Embryonic facial prominence (tissue), 1 donor: ENCODE data around the gene UQCRQ.
"Not testable (repeated sequence)": the region's sequence is repeated elsewhere in the genome, so short reads cannot be mapped to it uniquely, and the experiment has no call there.

Experiments
- DNase-seq: peaks from one replicate; pipeline ENCODE4 v3.0.0-alpha.2; 2016; ENCODE audit errors: extremely low spot score

Gene UQCRQ

GRCh38 chr5:132832612-132833011 is 33.8 kb upstream of the UQCRQ start:
- no peak for DNase-seq

GRCh38 chr5:132834057-132834456 is 32.4 kb upstream of the UQCRQ start:
- DNase-seq = no peak

- no peak for DNase-seq
Observed at GRCh38 chr5:132836852-132837251, 29.6 kb upstream of the UQCRQ start.

GRCh38 chr5:132837868-132838267 is 28.6 kb upstream of the UQCRQ start:
- no peak for DNase-seq

GRCh38 chr5:132838516-132839282 is 27.7 kb upstream of the UQCRQ start:
- no peak for DNase-seq

- no peak for DNase-seq
Observed at GRCh38 chr5:132839426-132840301, 26.8 kb upstream of the UQCRQ start.

GRCh38 chr5:132840313-132840712 is 26.1 kb upstream of the UQCRQ start:
- no peak for DNase-seq

- DNase-seq = no peak
Observed at GRCh38 chr5:132840896-132841295, 25.5 kb upstream of the UQCRQ start.

- DNase-seq = no peak
Observed at GRCh38 chr5:132841305-132841704, 25.1 kb upstream of the UQCRQ start.

- DNase-seq = no peak
Observed at GRCh38 chr5:132848270-132848669, 18.2 kb upstream of the UQCRQ start.

GRCh38 chr5:132849347-132849746 is 17.1 kb upstream of the UQCRQ start:
- DNase-seq = no peak

- no peak for DNase-seq
Observed at GRCh38 chr5:132850066-132850465, 16.4 kb upstream of the UQCRQ start.

- DNase-seq = no peak
Observed at GRCh38 chr5:132853323-132853722, 13.1 kb upstream of the UQCRQ start.

GRCh38 chr5:132853790-132854189 is 12.7 kb upstream of the UQCRQ start:
- no peak for DNase-seq

GRCh38 chr5:132854301-132854700 is 12.1 kb upstream of the UQCRQ start:
- no peak for DNase-seq

- not testable (repeated sequence) for DNase-seq
Observed at GRCh38 chr5:132854992-132855391, 11.4 kb upstream of the UQCRQ start.

- DNase-seq = no peak
Observed at GRCh38 chr5:132856011-132856410, 10.4 kb upstream of the UQCRQ start.

- DNase-seq = no peak
Observed at GRCh38 chr5:132859889-132860437, 6.5 kb upstream of the UQCRQ start.

GRCh38 chr5:132860742-132861141 is 5.7 kb upstream of the UQCRQ start:
- DNase-seq = no peak

- no peak for DNase-seq
Observed at GRCh38 chr5:132865668-132866341, 637 bp upstream of the UQCRQ start.

- DNase-seq = no peak
Observed at GRCh38 chr5:132867046-132867451, 607 bp downstream of the UQCRQ start.

- DNase-seq = no peak
Observed at GRCh38 chr5:132868754-132869153, 2.3 kb downstream of the UQCRQ start.
